RWPE2 (cell line): ENCODE measurements around the gene HAO1.

Experiments
- ATAC-seq: fragments of 200-7000 bp; cut with Tn5 transposase; 3 replicates; pipeline ENCODE4 v1.9.1; 2021; ENCODE audit warnings: low read depth
- DNase-seq: peaks from one replicate; pipeline ENCODE4 v3.0.0-alpha.2; 2020; ENCODE audit warnings: low spot score
- H3K27ac ChIP-seq: fragments of 450-650 bp; 2 replicates; pipeline ENCODE4 v1.5.1; 2017; ENCODE audit warnings: mild to moderate bottlenecking; ENCODE audit not compliant: poor library complexity, severe bottlenecking
- H3K27me3 ChIP-seq: fragments of 250-450 bp; sonication (Bioruptor Pico); 2 replicates; pipeline ENCODE4 v1.5.1; 2021; ENCODE audit warnings: mild to moderate bottlenecking, moderate library complexity; ENCODE audit not compliant: insufficient read depth, poor library complexity, severe bottlenecking
- H3K36me3 ChIP-seq: fragments of 250-450 bp; sonication (Bioruptor Pico); 2 replicates; pipeline ENCODE4 v1.5.1; 2020; ENCODE audit warnings: low read depth, mild to moderate bottlenecking, moderate library complexity
- H3K4me1 ChIP-seq: fragments of 250-450 bp; sonication (Bioruptor Pico); 2 replicates; pipeline ENCODE4 v1.5.1; 2021; ENCODE audit warnings: mild to moderate bottlenecking, moderate library complexity; ENCODE audit not compliant: insufficient read depth, poor library complexity, severe bottlenecking
- H3K4me3 ChIP-seq: fragments of 250-450 bp; sonication (Bioruptor Pico); 2 replicates; pipeline ENCODE4 v1.5.1; 2021; ENCODE audit warnings: mild to moderate bottlenecking, moderate library complexity; ENCODE audit not compliant: severe bottlenecking
- H3K9me3 ChIP-seq: fragments of 250-450 bp; sonication (Bioruptor Pico); 2 replicates; pipeline ENCODE4 v1.5.1; 2021; ENCODE audit warnings: mild to moderate bottlenecking, moderate library complexity; ENCODE audit not compliant: severe bottlenecking
- CTCF ChIP-seq: fragments of 450-650 bp; IDR thresholded peaks from one replicate; pipeline ENCODE4 v1.5.1; 2017; ENCODE audit warnings: mild to moderate bottlenecking, moderate library complexity; ENCODE audit not compliant: poor library complexity, severe bottlenecking

Gene HAO1

GRCh38 chr20:7849675-7850074 lies 90.6 kb downstream of the HAO1 start:
- Histone ChIP-seq H3K36me3 (no peaks in the 10 kb centered on the region), H3K27ac (peak overlapping the region; percentile 98), H3K9me3 (no peaks in the 10 kb centered on the region), H3K4me1 (peaks cover 30% of the 10 kb centered on the region), H3K4me3 (no peak overlapping the region), H3K27me3 (no peaks in the 10 kb centered on the region)
- ATAC-seq (no peak), DNase-seq (no peak)
- TF ChIP-seq CTCF: no peak

GRCh38 chr20:7848351-7848750 lies 91.9 kb downstream of the HAO1 start:
- Histone ChIP-seq H3K9me3 (no peaks in the 10 kb centered on the region), H3K4me3 (no peak overlapping the region), H3K27ac (no peak overlapping the region), H3K36me3 (no peaks in the 10 kb centered on the region), H3K4me1 (peaks cover 23% of the 10 kb centered on the region), H3K27me3 (no peaks in the 10 kb centered on the region)
- DNase-seq (no peak), ATAC-seq (no peak)
- no peak for TF ChIP-seq CTCF

- Histone ChIP-seq H3K27me3 (no peaks in the 10 kb centered on the region), H3K4me3 (no peak overlapping the region), H3K4me1 (peaks cover 26% of the 10 kb centered on the region), H3K9me3 (no peaks in the 10 kb centered on the region), H3K36me3 (no peaks in the 10 kb centered on the region), H3K27ac (peak overlapping the region; percentile 99)
- ATAC-seq (no peak), DNase-seq (no peak)
- TF ChIP-seq CTCF: no peak
These were observed 96.6 kb downstream of the HAO1 start for GRCh38 chr20:7843613-7844012.

GRCh38 chr20:7841971-7842310 lies 98.3 kb downstream of the HAO1 start:
- TF ChIP-seq CTCF: no peak
- H3K27me3 ChIP-seq: no peaks in the 10 kb centered on the region
- peak; percentile 88 for ATAC-seq
- DNase-seq: peak; percentile 83
- no peaks in the 10 kb centered on the region for H3K9me3 ChIP-seq
- H3K4me1 ChIP-seq: peaks cover 26% of the 10 kb centered on the region
- no peak overlapping the region for H3K4me3 ChIP-seq
- H3K27ac ChIP-seq: peak overlapping the region; percentile 99
- H3K36me3 ChIP-seq: no peaks in the 10 kb centered on the region

GRCh38 chr20:7841291-7841970 lies 98.8 kb downstream of the HAO1 start:
- ATAC-seq: peak; percentile 90

More at GRCh38 chr20:7841291-7841970, 98.8 kb downstream of the HAO1 start:
- no peaks in the 10 kb centered on the region for H3K9me3 ChIP-seq
- peak overlapping the region; percentile 99 for H3K27ac ChIP-seq
- no peaks in the 10 kb centered on the region for H3K27me3 ChIP-seq
- DNase-seq: no peak
- no peak overlapping the region for H3K4me3 ChIP-seq
- TF ChIP-seq CTCF: no peak
- H3K36me3 ChIP-seq: no peaks in the 10 kb centered on the region
- peaks cover 26% of the 10 kb centered on the region for H3K4me1 ChIP-seq
